Diencephalon (tissue), 1 donor: ENCODE measurements around the gene GLCCI1. TPM values are rescaled to one million over a fixed set of nuclear protein-coding genes. Genes with fewer than 3 reads are reported as not detected.

ENCODE experiments used
- total RNA-seq: library from RNA; depleted of rRNA; stranded (reverse); fragments of >200 nt; gene quantifications from one replicate; pipeline ENCODE4 v1.2.3, GENCODE V29; 2014

GLCCI1 gene
- total RNA-seq = 75.4 TPM

GRCh38 chr7:7968544-7969305 lies at the start of gene GLCCI1:
Gene GLCCI1 (plus strand): TSS chr7:7968796. CDS start chr7:7969351, 555 bp downstream.

